ENCODE measurements around the gene CNN1. TPM values are rescaled to one million over a fixed set of nuclear protein-coding genes. Genes with fewer than 3 reads are reported as not detected.

CNN1 gene
- total RNA-seq, 1 experiment from 2014 or later: 0.98 TPM

GRCh38 chr19:11586331-11586730, 47.7 kb downstream of the CNN1 start:
- intact Hi-C loops (cut with micrococcal nuclease; ENCODE audit: unreplicated experiment): no loop called here
- no peak for ATAC-seq
- POLR2A ChIA-PET: no interaction called here

GRCh38 chr19:11587302-11587974, 48.8 kb downstream of the CNN1 start:
- no peaks in the 10 kb centered on the region for H3K4me1 ChIP-seq (ENCODE audit: control insufficient read depth, insufficient read depth, low read length)
- H3K36me3 ChIP-seq (ENCODE audit: control insufficient read depth, insufficient read depth, low read length): no peaks in the 10 kb centered on the region
- ATAC-seq (peak; percentile 91), DNase-seq (ENCODE audit: low read depth, low spot score) (peak; percentile 32)
- CTCF ChIA-PET: no interaction called here
- no peaks in the 10 kb centered on the region for H3K9me3 ChIP-seq (ENCODE audit: control insufficient read depth, insufficient read depth, low read depth, low read length)
- TF ChIP-seq CTCF (IDR thresholded peaks at IDR 0.05) (peak; percentile 80), TCF7L2 (IDR thresholded peaks at IDR 0.05; ENCODE audit: low read depth, low read length) (no peak), REST (IDR thresholded peaks at IDR 0.05; ENCODE audit: insufficient read depth in 1 of 2, low read depth in 2 of 2, low read length in 1 of 2) (no peak)
- BruUV-seq (replicated peaks): no TSS peak
- no peak overlapping the region for H3K27ac ChIP-seq (ENCODE audit: low read length)
- intact Hi-C loops (cut with micrococcal nuclease; ENCODE audit: unreplicated experiment) (no loop called here), in situ Hi-C loops (cut with HindIII; ENCODE audit: low pct_unique_long_range_greater_than_20kb, low sequenced_read_pairs) (no loop called here)
- peak overlapping the region; percentile 18 to 46 for H3K4me3 ChIP-seq (ENCODE audit: low read depth in 2 of 2, low read length in 2 of 2)
- POLR2A ChIA-PET: no interaction called here
- no peaks in the 10 kb centered on the region for H3K27me3 ChIP-seq (ENCODE audit: control insufficient read depth, insufficient read depth, low read length)

More at GRCh38 chr19:11586331-11586730, 47.7 kb downstream of the CNN1 start:
- Histone ChIP-seq H3K4me1 (ENCODE audit: control insufficient read depth, insufficient read depth, low read length) (no peaks in the 10 kb centered on the region), H3K9me3 (ENCODE audit: control insufficient read depth, insufficient read depth, low read depth, low read length) (no peaks in the 10 kb centered on the region), H3K27ac (ENCODE audit: low read length) (no peak overlapping the region), H3K27me3 (ENCODE audit: control insufficient read depth, insufficient read depth, low read length) (no peaks in the 10 kb centered on the region), H3K36me3 (ENCODE audit: control insufficient read depth, insufficient read depth, low read length) (no peaks in the 10 kb centered on the region), H3K4me3 (ENCODE audit: low read depth in 2 of 2, low read length in 2 of 2) (no peak overlapping the region)
- BruUV-seq (replicated peaks): no TSS peak
- in situ Hi-C loops (cut with HindIII; ENCODE audit: low pct_unique_long_range_greater_than_20kb, low sequenced_read_pairs): no loop called here
- TF ChIP-seq REST (IDR thresholded peaks at IDR 0.05; ENCODE audit: insufficient read depth in 1 of 2, low read depth in 2 of 2, low read length in 1 of 2) (no peak), CTCF (IDR thresholded peaks at IDR 0.05) (no peak), TCF7L2 (IDR thresholded peaks at IDR 0.05; ENCODE audit: low read depth, low read length) (no peak), SIN3A (IDR thresholded peaks at IDR 0.05; ENCODE audit: borderline replicate concordance, insufficient read depth, low read depth, low read length) (no peak), POLR2AphosphoS5 (IDR thresholded peaks at IDR 0.05; ENCODE audit: low read depth, low read length) (no peak)
- CTCF ChIA-PET: no interaction called here
- no peak for DNase-seq (ENCODE audit: low read depth, low spot score)

All from Panc1 (cell line).